DMS153 treated with DMSO at 0.1 percent for 48 hours (cell line): Measurements from ENCODE around the gene TEX12.
A peak's percentile ranks its signal among the peaks of the same experiment; 100 is the strongest.
"Not testable (repeated sequence)": the region's sequence is repeated elsewhere in the genome, so short reads cannot be mapped to it uniquely, and the experiment has no call there.

Source experiments
- DNase-seq: peaks from one replicate; lab custom pipeline; 2025; ENCODE audit not compliant: unreplicated experiment; lab: John Stamatoyannopoulos, UW

The TEX12 gene

DNA sequence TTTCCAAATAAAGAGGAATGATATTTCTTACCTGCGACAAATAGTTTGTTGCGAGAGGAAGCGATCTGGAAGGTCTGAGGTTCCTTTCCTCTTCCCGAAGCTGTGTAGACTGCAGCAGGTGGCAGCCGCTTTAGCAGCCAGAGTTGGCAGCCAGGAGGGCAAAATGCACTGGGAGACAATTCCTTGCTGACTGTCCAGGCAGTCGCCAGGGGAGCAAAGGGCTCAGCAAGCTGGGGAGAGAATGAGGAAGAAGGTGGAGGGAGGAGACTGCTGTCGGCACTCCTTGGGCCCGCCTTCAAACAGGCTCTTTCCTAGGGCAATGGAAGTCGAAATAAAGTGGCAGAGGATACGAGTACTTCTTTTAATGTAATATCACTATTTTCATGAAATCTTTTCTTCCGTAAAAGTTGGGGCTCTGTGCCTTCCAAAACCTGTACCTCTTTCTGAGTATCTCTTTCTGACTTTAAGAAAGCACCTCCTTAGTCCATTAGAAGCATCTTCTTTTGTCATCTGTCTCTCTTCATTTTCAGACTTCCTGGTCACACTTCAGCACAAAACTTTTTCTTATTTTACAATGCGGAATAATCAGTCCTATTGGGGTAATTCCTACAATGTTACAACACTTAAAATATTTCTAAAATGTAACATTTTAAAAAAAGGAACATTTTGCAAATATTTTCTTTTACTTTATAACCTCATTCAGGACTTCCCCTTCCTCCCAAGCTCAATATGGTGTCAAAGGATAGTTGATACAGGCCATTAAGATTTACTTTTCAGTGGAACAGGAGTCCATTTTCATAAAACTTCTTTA is 3.1 kb upstream of the TEX12 start, which contains the start of gene IL18:
Gene IL18 (minus strand): TSS at position 220 of the 811 bp plus-strand sequence. CDS start 9,041 bp downstream, outside the sequence.
- no peak for DNase-seq

DNA sequence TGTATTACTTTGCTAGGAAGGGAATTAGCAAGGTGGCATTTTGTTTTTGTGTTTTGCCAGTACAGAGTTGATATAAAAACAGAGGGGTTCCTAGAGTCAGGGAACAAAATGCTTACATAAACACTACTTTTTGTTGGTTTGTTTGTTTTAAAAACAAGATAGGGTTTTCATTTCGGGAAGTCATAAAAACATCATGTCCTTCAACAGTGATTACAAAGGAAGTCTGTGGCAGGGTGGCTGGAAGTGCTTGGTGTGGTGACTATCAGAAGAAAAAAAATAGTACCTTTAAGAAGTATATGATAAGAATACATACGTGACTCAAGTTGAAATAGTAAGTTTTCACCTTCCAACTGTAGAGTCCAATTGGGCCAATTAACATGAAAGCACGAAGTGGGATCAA is 2.1 kb upstream of the TEX12 start:
- no peak for DNase-seq

- no peak for DNase-seq
Observed at GRCh38 chr11:112166562-112166961, 610 bp upstream of the TEX12 start.

- DNase-seq: no peak
Observed at GRCh38 chr11:112172362-112172994, 5.3 kb downstream of the TEX12 start.

DNA sequence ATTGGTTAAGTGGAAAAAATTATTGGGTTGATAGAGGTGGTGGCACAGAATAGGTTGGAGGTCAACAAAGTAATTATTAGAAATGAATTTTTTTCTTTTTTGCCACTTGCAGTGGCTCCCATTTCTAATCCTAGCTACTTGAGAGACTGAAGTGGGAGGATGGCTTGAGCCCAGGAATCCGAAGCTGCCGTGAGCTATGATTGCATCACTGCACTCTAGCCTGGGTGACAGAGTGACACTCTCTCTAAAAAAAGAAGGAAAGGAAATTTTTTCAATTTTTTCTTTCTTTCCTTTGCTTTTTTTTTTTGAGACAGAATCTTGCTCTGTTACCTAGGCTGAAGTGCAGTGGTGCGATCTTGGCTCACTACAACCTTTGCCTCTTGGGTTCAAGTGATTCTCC is 6.0 kb downstream of the TEX12 start:
- no peak for DNase-seq

GRCh38 chr11:112174789-112175598 is 7.8 kb downstream of the TEX12 start, which contains the start of gene BCO2:
TSS of gene BCO2 (plus strand) at chr11:112175512. CDS start at chr11:112175602, 90 bp downstream.
- DNase-seq: peak; percentile 54

DNA sequence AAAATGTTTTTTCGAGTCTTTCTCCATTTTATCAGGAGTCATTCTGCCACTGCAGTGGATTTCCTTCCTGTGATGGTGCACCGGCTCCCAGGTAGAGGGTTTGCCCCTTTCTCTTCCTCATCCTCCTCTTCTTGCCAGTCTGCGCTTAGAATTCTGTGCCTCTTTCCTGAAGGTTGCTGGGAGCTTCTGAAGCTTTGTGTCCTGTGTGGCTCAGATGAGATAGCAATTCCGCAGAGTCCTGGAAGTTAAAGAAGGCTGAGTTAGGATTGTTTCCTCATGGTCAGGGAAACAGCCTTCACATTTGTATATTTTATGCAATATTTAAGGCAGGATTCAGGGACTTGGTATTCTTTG is 8.4 kb downstream of the TEX12 start:
- no peak for DNase-seq

- DNase-seq: no peak
Observed at GRCh38 chr11:112176077-112176476, 8.9 kb downstream of the TEX12 start.

DNA sequence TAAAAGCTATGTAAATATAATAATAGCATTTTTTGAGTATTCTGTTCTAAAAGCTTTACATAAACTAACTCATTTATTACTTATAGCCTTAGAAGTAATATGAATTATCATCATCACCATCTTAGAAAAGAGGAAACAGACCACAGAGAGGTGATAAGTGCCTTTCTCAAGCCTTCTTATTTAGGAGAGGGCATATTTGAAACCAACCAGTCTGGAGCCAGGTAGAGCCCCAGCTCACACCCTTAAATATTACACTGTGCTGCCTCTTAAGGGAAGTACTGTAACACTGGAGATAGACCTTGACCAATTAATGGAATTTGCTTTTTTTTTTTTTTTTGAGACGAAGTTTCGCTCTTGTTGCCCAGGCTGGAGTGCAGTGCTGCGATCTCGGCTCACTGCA is 10.4 kb downstream of the TEX12 start:
- no peak for DNase-seq

DNA sequence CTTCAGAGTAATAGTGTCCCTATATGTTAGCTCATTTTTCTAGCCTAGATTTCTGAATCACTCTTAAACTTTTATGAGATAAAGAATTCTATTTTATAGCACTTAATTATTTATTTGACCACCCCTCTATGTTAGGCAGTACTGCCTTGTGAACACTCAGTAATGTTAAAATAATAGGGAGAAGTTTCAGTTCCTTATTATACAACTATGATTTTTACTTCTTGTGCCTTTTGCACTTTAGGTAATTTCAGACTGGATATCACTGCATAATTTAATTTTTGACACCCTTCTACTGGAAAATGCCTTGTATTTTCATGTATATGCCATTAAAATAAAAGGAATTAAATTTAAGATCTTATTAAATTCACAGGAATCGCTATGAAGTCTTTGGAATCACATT is 11.3 kb downstream of the TEX12 start:
- DNase-seq: no peak

DNA sequence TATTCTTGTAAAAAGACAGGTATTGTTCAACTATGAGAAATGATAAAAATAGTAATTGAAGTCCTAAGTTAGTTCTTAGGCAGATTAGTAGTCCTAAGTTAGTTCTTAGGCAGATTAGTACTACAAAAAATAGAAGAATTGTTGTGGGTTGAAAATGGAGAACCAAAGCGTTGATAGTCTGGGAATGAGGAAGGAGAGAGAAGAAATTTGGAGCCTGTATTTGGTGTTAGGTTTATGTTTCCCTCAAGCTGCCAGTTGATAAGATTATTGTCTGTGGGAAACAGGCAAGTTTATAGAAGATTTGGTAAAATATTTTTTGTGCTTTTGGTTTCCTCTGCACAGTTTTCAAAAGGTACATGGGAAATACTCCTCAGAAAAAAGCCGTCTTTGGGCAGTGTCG is 11.8 kb downstream of the TEX12 start:
- no peak for DNase-seq

DNA sequence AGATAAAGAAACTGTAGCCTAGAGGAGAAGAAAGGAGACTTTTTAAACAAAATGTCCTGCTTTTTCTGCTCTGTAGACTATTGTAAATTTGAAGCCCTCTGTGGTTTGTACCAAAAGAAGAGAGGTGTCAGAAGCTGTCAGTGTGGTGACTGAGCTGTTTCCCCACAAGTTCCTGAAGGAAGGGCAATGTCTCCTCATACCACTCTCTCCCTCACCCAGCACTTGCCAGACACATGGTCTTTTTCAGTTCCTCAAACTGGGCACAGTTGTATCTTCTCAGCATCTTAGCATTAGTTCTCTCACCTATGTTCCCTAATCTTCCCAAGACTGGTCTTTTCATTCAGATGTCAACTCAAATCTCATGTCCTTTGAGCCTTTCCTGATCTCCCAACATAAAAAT is 12.4 kb downstream of the TEX12 start:
- no peak for DNase-seq

- DNase-seq: no peak
Observed at GRCh38 chr11:112182867-112183266, 15.7 kb downstream of the TEX12 start.

DNA sequence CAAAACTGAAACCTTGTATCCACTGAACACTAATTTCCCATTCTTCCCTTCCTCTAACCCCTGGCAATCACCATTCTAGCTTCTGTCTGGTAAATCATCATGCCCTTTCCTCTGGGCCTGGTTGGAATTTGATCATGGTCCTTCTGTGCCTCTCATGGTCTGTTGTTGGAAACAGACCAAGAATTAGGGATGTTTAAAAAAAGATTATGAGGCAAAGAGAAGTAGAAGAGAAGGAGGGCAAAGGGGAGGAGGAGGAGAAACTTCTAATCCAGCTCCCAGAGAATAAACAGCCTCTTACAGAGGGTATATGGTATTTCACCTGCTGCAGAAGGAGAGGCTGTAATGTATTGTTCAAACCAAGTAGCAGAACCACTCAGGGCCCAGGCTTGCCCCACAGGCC is 18.7 kb downstream of the TEX12 start:
- DNase-seq: no peak

- no peak for DNase-seq
Observed at GRCh38 chr11:112186304-112186703, 19.1 kb downstream of the TEX12 start.

- DNase-seq: not testable (repeated sequence)
Observed at GRCh38 chr11:112195113-112195512, 27.9 kb downstream of the TEX12 start.

- DNase-seq: no peak
Observed at GRCh38 chr11:112195951-112196351, 28.8 kb downstream of the TEX12 start.

GRCh38 chr11:112196519-112197087 is 29.4 kb downstream of the TEX12 start:
- no peak for DNase-seq

DNA sequence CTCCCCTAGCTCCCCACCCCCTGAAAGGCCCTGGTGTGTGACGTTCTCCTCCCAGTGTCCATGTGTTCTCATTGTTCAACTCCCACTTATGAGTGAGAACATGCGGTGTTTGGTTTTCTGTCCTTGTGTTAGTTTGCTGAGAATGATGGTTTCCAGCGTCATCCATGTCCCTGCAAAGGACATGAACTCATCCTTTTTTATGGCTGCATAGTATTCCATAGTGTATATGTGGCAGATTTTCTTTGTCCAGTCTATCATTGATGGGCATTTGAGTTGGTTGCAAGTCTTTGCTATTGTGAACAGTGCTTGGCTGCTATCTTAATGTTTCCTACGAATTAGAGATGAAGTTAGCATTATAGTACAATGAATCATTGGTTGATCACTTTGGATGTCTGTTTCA is 31.9 kb downstream of the TEX12 start:
- not testable (repeated sequence) for DNase-seq

- no peak for DNase-seq
Observed at GRCh38 chr11:112200252-112200651, 33.1 kb downstream of the TEX12 start.

GRCh38 chr11:112206071-112206470 is 38.9 kb downstream of the TEX12 start:
- no peak for DNase-seq
